WERI-Rb-1 (cell line): Measurements from ENCODE around the gene NUP205.
"Not testable (repeated sequence)": the region's sequence is repeated elsewhere in the genome, so short reads cannot be mapped to it uniquely, and the experiment has no call there.

ENCODE experiments used
- DNase-seq: peaks from one replicate; pipeline ENCODE4 v3.0.0-alpha.2; 2020
- H3K27ac ChIP-seq: fragments of 250-450 bp; sonication (Bioruptor Pico); 2 replicates; pipeline ENCODE4 v1.5.1; 2020; ENCODE audit warnings: mild to moderate bottlenecking, moderate library complexity
- H3K27me3 ChIP-seq: fragments of 250-450 bp; sonication (Bioruptor Pico); 2 replicates; pipeline ENCODE4 v1.5.1; 2021; ENCODE audit warnings: mild to moderate bottlenecking, low read depth, moderate library complexity; ENCODE audit not compliant: insufficient read depth, severe bottlenecking
- H3K36me3 ChIP-seq: fragments of 250-450 bp; sonication (Bioruptor Pico); 2 replicates; pipeline ENCODE4 v1.5.1; 2020; ENCODE audit warnings: mild to moderate bottlenecking, moderate library complexity
- H3K4me3 ChIP-seq: 2 replicates; pipeline ENCODE4 v1.5.1; 2011; ENCODE audit warnings: low read depth, mild to moderate bottlenecking, control low read depth, low read length
- H3K9me3 ChIP-seq: fragments of 250-450 bp; sonication (Bioruptor Pico); 2 replicates; pipeline ENCODE4 v1.5.1; 2021; ENCODE audit warnings: mild to moderate bottlenecking, moderate library complexity; ENCODE audit not compliant: severe bottlenecking
- CTCF ChIP-seq: IDR thresholded peaks from 2 replicates; pipeline ENCODE4 v1.5.1; 2011; ENCODE audit warnings: low read depth, mild to moderate bottlenecking, control low read depth, inconsistent platforms, low read length

Gene NUP205

GRCh38 chr7:135620980-135621850 is 63.5 kb downstream of the NUP205 start:
- no peak overlapping the region for H3K27ac ChIP-seq
- peak; percentile 34 for DNase-seq
- no peaks in the 10 kb centered on the region for H3K27me3 ChIP-seq
- H3K36me3 ChIP-seq = peaks cover 80% of the 10 kb centered on the region
- no peak overlapping the region for H3K4me3 ChIP-seq
- TF ChIP-seq CTCF = peak; percentile 54
- H3K9me3 ChIP-seq = no peaks in the 10 kb centered on the region

GRCh38 chr7:135634191-135634878 is 76.6 kb downstream of the NUP205 start:
- no peak for DNase-seq
- no peak for TF ChIP-seq CTCF
- H3K27ac ChIP-seq = no peak overlapping the region
- peaks cover 72% of the 10 kb centered on the region for H3K36me3 ChIP-seq
- no peaks in the 10 kb centered on the region for H3K27me3 ChIP-seq
- no peaks in the 10 kb centered on the region for H3K9me3 ChIP-seq
- H3K4me3 ChIP-seq = no peak overlapping the region

DNA sequence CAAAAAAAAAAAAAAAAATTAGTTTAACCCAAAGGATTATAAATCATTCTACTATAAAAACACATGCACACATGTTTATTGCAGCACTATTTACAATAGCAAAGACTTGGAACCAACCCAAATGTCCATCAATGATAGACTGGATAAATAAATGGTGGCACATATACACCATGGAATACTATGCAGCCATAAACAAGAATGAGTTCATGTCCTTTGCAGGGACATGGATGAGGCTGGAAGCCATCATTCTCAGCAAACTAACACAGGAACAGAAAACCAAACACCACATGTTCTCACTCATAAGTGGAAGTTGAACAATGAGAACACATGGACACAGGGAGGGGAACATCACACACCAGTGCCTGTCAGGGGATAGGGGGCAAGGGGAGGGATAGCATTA is 82.0 kb downstream of the NUP205 start:
- H3K27ac ChIP-seq, H3K27me3 ChIP-seq, H3K4me3 ChIP-seq, H3K9me3 ChIP-seq, DNase-seq: not testable (repeated sequence)
- peaks cover 76% of the 10 kb centered on the region for H3K36me3 ChIP-seq

DNA sequence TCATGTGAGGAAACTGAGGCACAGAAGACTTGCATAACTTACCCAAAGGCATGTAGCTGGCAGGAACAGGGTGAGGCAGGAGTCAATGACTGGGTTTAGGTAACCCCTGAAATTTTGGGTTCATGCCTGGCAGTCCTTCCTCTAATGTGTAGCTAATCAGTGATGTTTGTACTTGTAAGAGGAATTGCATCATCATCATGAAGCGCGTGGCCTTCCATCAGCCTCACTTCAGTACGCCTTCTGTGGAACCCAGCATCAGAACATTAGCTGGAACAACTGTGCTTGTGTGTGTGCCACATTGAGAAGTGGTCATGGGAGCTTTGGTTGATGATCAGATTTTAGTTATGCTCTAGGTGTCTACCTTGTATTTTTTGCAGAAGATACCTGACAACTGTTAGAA is 86.4 kb downstream of the NUP205 start:
- DNase-seq = no peak
- TF ChIP-seq CTCF = no peak
- H3K4me3 ChIP-seq = no peak overlapping the region
- peaks cover 80% of the 10 kb centered on the region for H3K36me3 ChIP-seq
- H3K27me3 ChIP-seq = no peaks in the 10 kb centered on the region
- no peaks in the 10 kb centered on the region for H3K9me3 ChIP-seq
- no peak overlapping the region for H3K27ac ChIP-seq

- no peak for TF ChIP-seq CTCF
- Histone ChIP-seq H3K27ac (peak overlapping the region; percentile 18; the same call in 1 of the 2 replicates), H3K27me3 (no peaks in the 10 kb centered on the region), H3K9me3 (no peaks in the 10 kb centered on the region), H3K4me3 (no peak overlapping the region), H3K36me3 (peaks cover 79% of the 10 kb centered on the region)
- DNase-seq = no peak
Observed at GRCh38 chr7:135644729-135645128, 87.0 kb downstream of the NUP205 start.

GRCh38 chr7:135645296-135645904 is 87.7 kb downstream of the NUP205 start:
- Histone ChIP-seq H3K4me3 (no peak overlapping the region), H3K27me3 (no peaks in the 10 kb centered on the region), H3K27ac (peak overlapping the region; percentile 18; the same call in 1 of the 2 replicates), H3K36me3 (peaks cover 73% of the 10 kb centered on the region), H3K9me3 (no peaks in the 10 kb centered on the region)
- TF ChIP-seq CTCF = peak; percentile 37; the same call in 1 of the 2 replicates
- no peak for DNase-seq
